ENCODE data around the gene ZC3H10. TPM values are rescaled to one million over a fixed set of nuclear protein-coding genes. Genes with fewer than 3 reads are reported as not detected.

Gene ZC3H10
- total and polyA plus RNA-seq, 2 of the 13 experiments (the other 11 are each of a cell fraction or from before 2014, with no cell fraction given), result 0.70 to 2.3 TPM

DNA sequence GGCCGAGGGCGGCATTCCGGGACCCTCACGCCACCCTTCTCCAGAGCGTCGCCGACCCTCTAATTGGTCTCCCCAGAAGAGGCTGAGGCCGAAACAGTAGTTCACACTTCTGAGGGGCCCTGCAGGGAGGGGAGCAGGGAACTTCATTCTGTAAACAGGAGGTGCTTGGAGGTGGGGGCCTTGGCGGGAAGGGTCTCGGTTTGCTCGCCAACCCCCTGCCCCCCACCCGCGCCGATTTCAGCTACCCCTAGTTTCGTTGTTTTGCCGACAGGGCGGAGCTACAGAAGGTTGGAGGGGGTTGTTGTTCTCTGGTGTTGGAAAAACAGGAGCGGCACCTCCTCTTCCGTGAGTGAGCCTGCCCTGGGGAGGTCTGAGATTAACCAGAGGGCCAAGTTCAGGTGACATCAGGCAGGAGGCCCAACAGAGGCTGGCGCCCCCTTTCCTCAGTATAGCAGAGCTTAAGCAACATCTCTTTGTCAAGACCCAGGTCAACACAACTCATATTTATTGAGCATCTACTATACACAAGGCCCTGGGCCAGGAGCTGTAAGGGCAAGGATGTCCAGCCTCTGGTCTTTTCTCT lies 37.4 kb upstream of the ZC3H10 start (continued):
- peak; percentile 53 for TF ChIP-seq NR2C2 (CRISPR knock-in tag; IDR thresholded peaks at IDR 0.05; ENCODE audit: borderline replicate concordance)
- peak; percentile 79 for TF ChIP-seq ZBTB7B (CRISPR knock-in tag; IDR thresholded peaks at IDR 0.05)
- no peak for TF ChIP-seq SOX13 (IDR thresholded peaks at IDR 0.05)
- peak in 1 of 2 experiments; percentile 81; a peak in 2 of 4 replicates for TF ChIP-seq SOX13 (CRISPR knock-in tag; conservative IDR thresholded peaks at IDR 0.05 in 1 of 2, IDR thresholded peaks at IDR 0.05 in 1 of 2)
- peak; percentile 72 for TF ChIP-seq AKAP8 (CRISPR knock-in tag; IDR thresholded peaks at IDR 0.05)
- no peak for TF ChIP-seq SIX4 (CRISPR knock-in tag; IDR thresholded peaks at IDR 0.05)
- peak; percentile 81 for TF ChIP-seq FOXA3 (CRISPR knock-in tag; IDR thresholded peaks at IDR 0.05)
- peak; percentile 63; the same call in 1 of the 2 replicates for TF ChIP-seq ETV5 (CRISPR knock-in tag; IDR thresholded peaks at IDR 0.05; ENCODE audit: borderline replicate concordance)
- TF ChIP-seq, protein P1, sequence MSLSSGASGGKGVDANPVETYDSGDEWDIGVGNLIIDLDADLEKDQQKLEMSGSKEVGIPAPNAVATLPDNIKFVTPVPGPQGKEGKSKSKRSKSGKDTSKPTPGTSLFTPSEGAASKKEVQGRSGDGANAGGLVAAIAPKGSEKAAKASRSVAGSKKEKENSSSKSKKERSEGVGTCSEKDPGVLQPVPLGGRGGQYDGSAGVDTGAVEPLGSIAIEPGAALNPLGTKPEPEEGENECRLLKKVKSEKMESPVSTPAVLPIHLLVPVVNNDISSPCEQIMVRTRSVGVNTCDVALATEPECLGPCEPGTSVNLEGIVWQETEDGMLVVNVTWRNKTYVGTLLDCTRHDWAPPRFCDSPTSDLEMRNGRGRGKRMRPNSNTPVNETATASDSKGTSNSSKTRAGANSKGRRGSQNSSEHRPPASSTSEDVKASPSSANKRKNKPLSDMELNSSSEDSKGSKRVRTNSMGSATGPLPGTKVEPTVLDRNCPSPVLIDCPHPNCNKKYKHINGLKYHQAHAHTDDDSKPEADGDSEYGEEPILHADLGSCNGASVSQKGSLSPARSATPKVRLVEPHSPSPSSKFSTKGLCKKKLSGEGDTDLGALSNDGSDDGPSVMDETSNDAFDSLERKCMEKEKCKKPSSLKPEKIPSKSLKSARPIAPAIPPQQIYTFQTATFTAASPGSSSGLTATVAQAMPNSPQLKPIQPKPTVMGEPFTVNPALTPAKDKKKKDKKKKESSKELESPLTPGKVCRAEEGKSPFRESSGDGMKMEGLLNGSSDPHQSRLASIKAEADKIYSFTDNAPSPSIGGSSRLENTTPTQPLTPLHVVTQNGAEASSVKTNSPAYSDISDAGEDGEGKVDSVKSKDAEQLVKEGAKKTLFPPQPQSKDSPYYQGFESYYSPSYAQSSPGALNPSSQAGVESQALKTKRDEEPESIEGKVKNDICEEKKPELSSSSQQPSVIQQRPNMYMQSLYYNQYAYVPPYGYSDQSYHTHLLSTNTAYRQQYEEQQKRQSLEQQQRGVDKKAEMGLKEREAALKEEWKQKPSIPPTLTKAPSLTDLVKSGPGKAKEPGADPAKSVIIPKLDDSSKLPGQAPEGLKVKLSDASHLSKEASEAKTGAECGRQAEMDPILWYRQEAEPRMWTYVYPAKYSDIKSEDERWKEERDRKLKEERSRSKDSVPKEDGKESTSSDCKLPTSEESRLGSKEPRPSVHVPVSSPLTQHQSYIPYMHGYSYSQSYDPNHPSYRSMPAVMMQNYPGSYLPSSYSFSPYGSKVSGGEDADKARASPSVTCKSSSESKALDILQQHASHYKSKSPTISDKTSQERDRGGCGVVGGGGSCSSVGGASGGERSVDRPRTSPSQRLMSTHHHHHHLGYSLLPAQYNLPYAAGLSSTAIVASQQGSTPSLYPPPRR (CRISPR knock-in tag; IDR thresholded peaks at IDR 0.05; ENCODE audit: borderline replicate concordance), result peak; percentile 68
- TF ChIP-seq, protein P2, sequence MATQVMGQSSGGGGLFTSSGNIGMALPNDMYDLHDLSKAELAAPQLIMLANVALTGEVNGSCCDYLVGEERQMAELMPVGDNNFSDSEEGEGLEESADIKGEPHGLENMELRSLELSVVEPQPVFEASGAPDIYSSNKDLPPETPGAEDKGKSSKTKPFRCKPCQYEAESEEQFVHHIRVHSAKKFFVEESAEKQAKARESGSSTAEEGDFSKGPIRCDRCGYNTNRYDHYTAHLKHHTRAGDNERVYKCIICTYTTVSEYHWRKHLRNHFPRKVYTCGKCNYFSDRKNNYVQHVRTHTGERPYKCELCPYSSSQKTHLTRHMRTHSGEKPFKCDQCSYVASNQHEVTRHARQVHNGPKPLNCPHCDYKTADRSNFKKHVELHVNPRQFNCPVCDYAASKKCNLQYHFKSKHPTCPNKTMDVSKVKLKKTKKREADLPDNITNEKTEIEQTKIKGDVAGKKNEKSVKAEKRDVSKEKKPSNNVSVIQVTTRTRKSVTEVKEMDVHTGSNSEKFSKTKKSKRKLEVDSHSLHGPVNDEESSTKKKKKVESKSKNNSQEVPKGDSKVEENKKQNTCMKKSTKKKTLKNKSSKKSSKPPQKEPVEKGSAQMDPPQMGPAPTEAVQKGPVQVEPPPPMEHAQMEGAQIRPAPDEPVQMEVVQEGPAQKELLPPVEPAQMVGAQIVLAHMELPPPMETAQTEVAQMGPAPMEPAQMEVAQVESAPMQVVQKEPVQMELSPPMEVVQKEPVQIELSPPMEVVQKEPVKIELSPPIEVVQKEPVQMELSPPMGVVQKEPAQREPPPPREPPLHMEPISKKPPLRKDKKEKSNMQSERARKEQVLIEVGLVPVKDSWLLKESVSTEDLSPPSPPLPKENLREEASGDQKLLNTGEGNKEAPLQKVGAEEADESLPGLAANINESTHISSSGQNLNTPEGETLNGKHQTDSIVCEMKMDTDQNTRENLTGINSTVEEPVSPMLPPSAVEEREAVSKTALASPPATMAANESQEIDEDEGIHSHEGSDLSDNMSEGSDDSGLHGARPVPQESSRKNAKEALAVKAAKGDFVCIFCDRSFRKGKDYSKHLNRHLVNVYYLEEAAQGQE (IDR thresholded peaks at IDR 0.05; ENCODE audit: borderline replicate concordance in 1 of 2, low read depth in 1 of 2, low read length in 2 of 2), result peak in 1 of 2 experiments; percentile 43; a peak in 1 of 4 replicates
- no peak for TF ChIP-seq HOXD1 (CRISPR knock-in tag; IDR thresholded peaks at IDR 0.05)
- TF ChIP-seq FOXJ3 (CRISPR knock-in tag; IDR thresholded peaks at IDR 0.05; ENCODE audit: borderline replicate concordance), result peak; percentile 62; the same call in 1 of the 2 replicates
- no peak for TF ChIP-seq ZNF317 (CRISPR knock-in tag; IDR thresholded peaks at IDR 0.05)
- peak; percentile 83 for TF ChIP-seq FOXO1 (CRISPR knock-in tag; IDR thresholded peaks at IDR 0.05)
- peak; percentile 74 for TF ChIP-seq SOX5 (CRISPR knock-in tag; IDR thresholded peaks at IDR 0.05; ENCODE audit: borderline replicate concordance)
- TF ChIP-seq HDAC1 (CRISPR knock-in tag; IDR thresholded peaks at IDR 0.05), result peak; percentile 57
- TF ChIP-seq, protein P3, sequence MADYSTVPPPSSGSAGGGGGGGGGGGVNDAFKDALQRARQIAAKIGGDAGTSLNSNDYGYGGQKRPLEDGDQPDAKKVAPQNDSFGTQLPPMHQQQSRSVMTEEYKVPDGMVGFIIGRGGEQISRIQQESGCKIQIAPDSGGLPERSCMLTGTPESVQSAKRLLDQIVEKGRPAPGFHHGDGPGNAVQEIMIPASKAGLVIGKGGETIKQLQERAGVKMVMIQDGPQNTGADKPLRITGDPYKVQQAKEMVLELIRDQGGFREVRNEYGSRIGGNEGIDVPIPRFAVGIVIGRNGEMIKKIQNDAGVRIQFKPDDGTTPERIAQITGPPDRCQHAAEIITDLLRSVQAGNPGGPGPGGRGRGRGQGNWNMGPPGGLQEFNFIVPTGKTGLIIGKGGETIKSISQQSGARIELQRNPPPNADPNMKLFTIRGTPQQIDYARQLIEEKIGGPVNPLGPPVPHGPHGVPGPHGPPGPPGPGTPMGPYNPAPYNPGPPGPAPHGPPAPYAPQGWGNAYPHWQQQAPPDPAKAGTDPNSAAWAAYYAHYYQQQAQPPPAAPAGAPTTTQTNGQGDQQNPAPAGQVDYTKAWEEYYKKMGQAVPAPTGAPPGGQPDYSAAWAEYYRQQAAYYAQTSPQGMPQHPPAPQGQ (CRISPR knock-in tag; IDR thresholded peaks at IDR 0.05; ENCODE audit: borderline replicate concordance), result no peak

Measured in HepG2 (cell line).